H1 (cell line): Measurements from ENCODE around the gene ZNF837. TPM values are rescaled to one million over a fixed set of nuclear protein-coding genes. Genes with fewer than 3 reads are reported as not detected.

Experiments
- CTCF ChIA-PET: fragments of 300-600 bp; sonication (Branson Sonifier 250); formaldehyde crosslinking; loops from one replicate; lab custom pipeline; 2021; ENCODE audit not compliant: partially characterized antibody; lab: Charles Lee
- POLR2A ChIA-PET: fragments of 300-600 bp; sonication (Branson Sonifier 250); formaldehyde crosslinking; loops from one replicate; lab custom pipeline; 2021; ENCODE audit warnings: inconsistent platforms; ENCODE audit not compliant: partially characterized antibody; lab: Charles Lee
- DNase-seq, 2 experiments: peaks; one replicate each; pipeline versions ENCODE4 v3.0.0 to v3.0.0-alpha.2; 2010 to 2022; ENCODE audit warnings: low spot score in 2 of 2, low read depth in 1 of 2, mixed read lengths in 1 of 2
- FAIRE-seq: peaks from 2 replicates; lab custom pipeline; 2011; peaks lifted over from hg19 to GRCh38; lab: Jason Lieb, UNC
- H2AFZ ChIP-seq: 2 replicates; pipeline ENCODE4 v1.8.1; 2012; ENCODE audit warnings: low read length, inconsistent platforms
- H2AK5ac ChIP-seq: 2 replicates; pipeline ENCODE4 v1.6.1; 2013; ENCODE audit warnings: low read depth, low read length
- H2BK120ac ChIP-seq: replicated peaks from 2 replicates; pipeline ENCODE3; 2013; ENCODE audit warnings: low read depth, low read length, inconsistent platforms
- H2BK12ac ChIP-seq: 2 replicates; pipeline ENCODE4 v1.6.1; 2013; ENCODE audit warnings: low read depth, low read length
- H2BK15ac ChIP-seq: 2 replicates; pipeline ENCODE4 v1.6.1; 2013; ENCODE audit warnings: low read length
- H2BK20ac ChIP-seq: 2 replicates; pipeline ENCODE4 v1.6.1; 2013; ENCODE audit warnings: low read length
- H2BK5ac ChIP-seq: 2 replicates; pipeline ENCODE4 v1.6.1; 2013; ENCODE audit warnings: low read depth, low read length
- H3K14ac ChIP-seq: 2 replicates; pipeline ENCODE4 v1.6.1; 2013; ENCODE audit warnings: inconsistent platforms; ENCODE audit not compliant: insufficient read length
- H3K18ac ChIP-seq: 2 replicates; pipeline ENCODE4 v1.6.1; 2013; ENCODE audit warnings: low read length; ENCODE audit errors: extremely low read depth
- H3K23ac ChIP-seq: 2 replicates; pipeline ENCODE4 v1.6.1; 2013; ENCODE audit warnings: inconsistent platforms; ENCODE audit not compliant: insufficient read length
- H3K23me2 ChIP-seq: 2 replicates; pipeline ENCODE4 v1.6.1; 2013; ENCODE audit warnings: low read depth, low read length
- H3K27ac ChIP-seq: 2 replicates; pipeline ENCODE4 v1.6.1; 2011; ENCODE audit warnings: low read depth, low read length, inconsistent platforms
- H3K27me3 ChIP-seq, 4 experiments: replicated peaks in 1 of 4; 1 replicate in 1 of 4; 2 replicates in 3 of 4; pipeline versions ENCODE4 v1.6.1 to v1.8.1; 2011 to 2013; ENCODE audit warnings: low read length in 3 of 4, mild to moderate bottlenecking in 3 of 4, inconsistent platforms in 2 of 4, mixed read lengths in 2 of 4, moderate library complexity in 1 of 4; ENCODE audit not compliant: control insufficient read depth in 3 of 4, insufficient read depth in 3 of 4; ENCODE audit errors: extremely low read depth in 1 of 4
- H3K36me3 ChIP-seq, 4 experiments: 2 replicates each; pipeline versions ENCODE4 v1.6.1 to v1.8.1; 2011 to 2013; ENCODE audit warnings: mild to moderate bottlenecking in 4 of 4, low read length in 3 of 4, moderate library complexity in 2 of 4, control low read depth in 1 of 4, inconsistent platforms in 1 of 4; ENCODE audit not compliant: insufficient read depth in 4 of 4, control insufficient read depth in 2 of 4
- H3K4ac ChIP-seq: replicated peaks from 2 replicates; pipeline ENCODE3; 2013; ENCODE audit warnings: low read length, low read depth, mixed read lengths, inconsistent platforms; ENCODE audit not compliant: insufficient read length
- H3K4me1 ChIP-seq, 4 experiments: replicated peaks in 1 of 4; 1 replicate in 1 of 4; 2 replicates in 3 of 4; pipeline versions ENCODE4 v1.6.1 to v1.8.1; 2011 to 2013; ENCODE audit warnings: low read length in 3 of 4, inconsistent platforms in 2 of 4, mixed read lengths in 1 of 4; ENCODE audit not compliant: insufficient read depth in 4 of 4, control insufficient read depth in 3 of 4
- H3K4me2 ChIP-seq, 2 experiments: 2 replicates each; pipeline versions ENCODE4 v1.6.1 to v1.8.1; 2011 to 2013; ENCODE audit warnings: low read depth in 2 of 2, low read length in 2 of 2, control low read depth in 1 of 2, inconsistent platforms in 1 of 2, mild to moderate bottlenecking in 1 of 2; ENCODE audit not compliant: insufficient read depth in 1 of 2
- H3K4me3 ChIP-seq, 4 experiments: fragments of 200-600, 300-600 bp in 1 of 4; sonication (generic), shearing (Covaris generic), sonication (Bioruptor Twin) in 1 of 4; 2 replicates each; pipeline versions ENCODE4 v1.5.1 to v1.8.1; 2011 to 2016; ENCODE audit warnings: low read length in 4 of 4, low read depth in 3 of 4, control low read depth in 2 of 4, inconsistent platforms in 2 of 4, mild to moderate bottlenecking in 2 of 4, mixed read lengths in 1 of 4, moderate library complexity in 1 of 4; ENCODE audit not compliant: insufficient read depth in 2 of 4; ENCODE audit errors: extremely low read depth in 1 of 4
- H3K56ac ChIP-seq: replicated peaks from 2 replicates; pipeline ENCODE3; 2013; ENCODE audit warnings: low read depth, mild to moderate bottlenecking, mixed read lengths, low read length, inconsistent platforms; ENCODE audit not compliant: insufficient read length
- H3K79me1 ChIP-seq: 2 replicates; pipeline ENCODE4 v1.6.1; 2013; ENCODE audit warnings: low read depth, low read length, control low read depth
- H3K79me2 ChIP-seq, 2 experiments: 2 replicates each; pipeline versions ENCODE4 v1.6.1 to v1.8.1; 2012 to 2013; ENCODE audit warnings: low read length in 2 of 2, mild to moderate bottlenecking in 2 of 2, inconsistent platforms in 1 of 2; ENCODE audit not compliant: insufficient read depth in 2 of 2, control insufficient read depth in 1 of 2
- H3K9ac ChIP-seq, 4 experiments: replicated peaks in 1 of 4; 1 replicate in 1 of 4; 2 replicates in 3 of 4; pipeline versions ENCODE4 v1.6.1 to v1.8.1; 2011 to 2013; ENCODE audit warnings: low read depth in 3 of 4, low read length in 3 of 4, control low read depth in 2 of 4, mild to moderate bottlenecking in 2 of 4, moderate library complexity in 2 of 4, inconsistent platforms in 1 of 4; ENCODE audit errors: extremely low read depth in 1 of 4
- H3K9me3 ChIP-seq, 2 experiments: 2 replicates each; pipeline versions ENCODE4 v1.6.1 to v1.8.1; 2012 to 2013; ENCODE audit warnings: mild to moderate bottlenecking in 2 of 2, moderate library complexity in 2 of 2, control low read depth in 1 of 2, inconsistent platforms in 1 of 2, low read depth in 1 of 2, low read length in 1 of 2, mixed read lengths in 1 of 2; ENCODE audit not compliant: insufficient read depth in 2 of 2
- H4K20me1 ChIP-seq, 2 experiments: replicated peaks in 1 of 2; 2 replicates each; pipeline versions ENCODE3 to v1.8.1; 2011 to 2013; ENCODE audit warnings: inconsistent platforms in 2 of 2, low read length in 2 of 2, mild to moderate bottlenecking in 1 of 2; ENCODE audit not compliant: insufficient read depth in 2 of 2, control insufficient read depth in 1 of 2
- H4K5ac ChIP-seq: 2 replicates; pipeline ENCODE4 v1.6.1; 2013; ENCODE audit warnings: low read length, low read depth, mixed read lengths, inconsistent platforms; ENCODE audit not compliant: insufficient read length
- H4K8ac ChIP-seq: 2 replicates; pipeline ENCODE4 v1.8.0; 2013; ENCODE audit warnings: mild to moderate bottlenecking, moderate library complexity, low read length, inconsistent platforms; ENCODE audit not compliant: insufficient read depth; ENCODE audit errors: extremely low read depth
- H4K91ac ChIP-seq: replicated peaks from 2 replicates; pipeline ENCODE3; 2013; ENCODE audit warnings: low read length, mixed read lengths, inconsistent platforms; ENCODE audit not compliant: insufficient read length
- CBX5 ChIP-seq: fragments of 300-800, 300-1000 bp; sonication (generic); IDR thresholded peaks from 2 replicates; pipeline ENCODE4 v1.7.1; 2016; ENCODE audit warnings: antibody characterized with exemption, low read length, low read depth
- CHD2 ChIP-seq: IDR thresholded peaks from 2 replicates; pipeline ENCODE4 v1.6.1; 2012; ENCODE audit warnings: low read length, improper control_type of control experiment
- SAP30 ChIP-seq: fragments of 300-600 bp; sonication (generic); IDR thresholded peaks from 2 replicates; pipeline ENCODE4 v1.7.1; 2012; ENCODE audit warnings: low read length, moderate library complexity, mild to moderate bottlenecking, inconsistent platforms; ENCODE audit not compliant: insufficient read depth, insufficient replicate concordance
- SIRT6 ChIP-seq: IDR thresholded peaks from one replicate; pipeline ENCODE4 v1.7.1; 2012; ENCODE audit warnings: low read length, inconsistent platforms
- SIX5 ChIP-seq: IDR thresholded peaks from 2 replicates; pipeline ENCODE4 v1.6.1; 2011; ENCODE audit warnings: mild to moderate bottlenecking, low read depth, low read length
- WGBS, 2 experiments: shearing (Covaris generic) in 1 of 2; methylation state at CpG; one replicate each; pipeline versions ENCODE4 v1.1.6 to v1.1.7; 2013 to 2015; ENCODE audit warnings: low lambda C conversion rate in 2 of 2, mixed read lengths in 2 of 2, inconsistent platforms in 1 of 2, low coverage in 1 of 2, missing lambda C conversion rate in 1 of 2; ENCODE audit not compliant: insufficient replicate concordance in 2 of 2, insufficient coverage in 1 of 2, insufficient read length in 1 of 2; ENCODE audit errors: extremely low coverage in 1 of 2, missing lambda C conversion rate in 1 of 2; 5-methylcytosine and 5-hydroxymethylcytosine counted together
- polyA plus RNA-seq, 7 experiments: library from polyadenylated mRNA; depleted of rRNA in 3 of 7; stranded (reverse) in 5 of 7; unstranded in 2 of 7; fragments of >200 nt in 5 of 7; fragments of 200-250 nt in 2 of 7; gene quantifications; 1 replicate in 5 of 7; 2 replicates in 1 of 7; 4 replicates in 1 of 7; pipeline versions ENCODE4 v1.2.1 to v1.2.3, GENCODE V29; 2011 to 2013; ENCODE audit warnings: missing spikeins in 2 of 7, mixed read lengths in 2 of 7
- total RNA-seq: library from RNA; stranded (reverse); fragmentation: NEBNext Ultra II Directional; extraction: Animal tissue kit (Norgen Biotek cat#: 25700); gene quantifications from 2 replicates; pipeline ENCODE4 v1.2.1, GENCODE V29; 2021

The ZNF837 gene
- total and polyA plus RNA-seq, 2 of the 8 experiments (the other 6 are each of a cell fraction or from before 2014, with no cell fraction given): 1.9 to 3.3 TPM

DNA sequence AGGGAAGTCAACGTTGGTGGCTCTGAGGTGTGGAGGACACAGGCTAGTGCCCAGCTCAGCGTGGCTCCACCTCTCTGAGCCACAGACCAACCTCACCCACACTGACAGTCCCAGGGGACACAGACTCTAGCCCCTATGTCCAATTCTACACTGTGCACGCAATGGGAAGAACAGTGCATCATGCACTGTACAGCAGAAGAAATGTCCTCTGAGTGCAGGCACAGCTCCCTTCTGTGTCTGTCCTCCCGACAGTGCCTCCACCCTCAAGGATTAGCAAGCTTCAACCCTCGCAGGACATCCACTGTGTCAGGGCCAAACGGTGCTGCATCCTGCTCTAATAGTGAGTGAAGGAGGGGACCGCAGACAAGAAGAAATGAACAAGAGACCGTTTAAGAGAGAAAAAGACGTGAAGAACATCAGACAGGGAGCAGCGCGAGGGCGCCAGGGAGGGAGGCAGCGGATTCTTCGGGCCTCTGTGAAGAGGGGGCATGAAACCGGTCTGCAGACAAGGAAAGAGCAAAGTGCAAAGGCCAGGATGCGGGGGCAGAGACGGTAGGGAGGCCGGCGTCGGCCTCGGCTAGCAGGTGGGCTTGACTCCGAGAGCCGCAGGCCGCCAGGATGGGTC, 681 bp downstream of the ZNF837 start:
- 0 out of 2 replicates have a peak overlapping the region, but pooled peaks have one; percentile 72 for H3K27ac ChIP-seq

More for the DNA sequence above, 681 bp downstream of the ZNF837 start:
- DNase-seq (no peak), FAIRE-seq (no peak)
- no peak overlapping the region for H2BK20ac ChIP-seq
- H3K79me1 ChIP-seq: no peaks in the 10 kb centered on the region; the same call in 1 of the 2 replicates
- H4K5ac ChIP-seq: peak overlapping the region; percentile 3
- no peaks in the 10 kb centered on the region for H3K9me3 ChIP-seq
- no peaks in the 10 kb centered on the region; a peak in 1 of 4 replicates for H3K79me2 ChIP-seq
- H2AK5ac ChIP-seq: no peak overlapping the region
- peak overlapping the region; percentile 56 to 77 (median 64) for H3K4me3 ChIP-seq
- H3K14ac ChIP-seq: no peak overlapping the region
- no peaks in the 10 kb centered on the region for H3K27me3 ChIP-seq
- H3K23ac ChIP-seq: no peak overlapping the region
- peak overlapping the region; percentile 15 for H4K91ac ChIP-seq
- no peak overlapping the region for H2BK5ac ChIP-seq
- ChIA-PET POLR2A (interaction anchor here (0.6 to 8.5 kb wide), 7 partner anchors 8 to 164 kb away, joined by 3 to 94 read pairs (median 5); partner anchors contain the start of genes TRIM28, ZNF497 and ZNF544), CTCF (interaction anchor here (1.0 to 1.7 kb wide), 4 partner anchors 9 to 18 kb away, joined by 4 to 6 read pairs (median 4); partner anchors contain the start of gene ZNF497)
- H2AFZ ChIP-seq: peak overlapping the region; percentile 78; the same call in 1 of the 2 replicates
- H3K4me1 ChIP-seq: peaks cover 0 to 4% (median 2%) of the 10 kb centered on the region in 4 experiments; a peak in 2 of 7 replicates
- H3K4me2 ChIP-seq: peak overlapping the region; percentile 91 to 98
- WGBS, 2 experiments: 12% methylated on average over 24 of the region's 24 CpGs; no CpG with 5 or more reads in 1 of the 2 experiments
- H4K8ac ChIP-seq: peak overlapping the region; percentile 86
- peak overlapping the region; percentile 33 for H3K56ac ChIP-seq
- H2BK15ac ChIP-seq: no peak overlapping the region
- no peak overlapping the region for H2BK12ac ChIP-seq
- TF ChIP-seq CBX5 (no peak), CHD2 (no peak), SIRT6 (no peak), SIX5 (no peak), SAP30 (peak; percentile 44)
- peaks cover 7% of the 10 kb centered on the region for H3K23me2 ChIP-seq
- peaks cover 0 to 5% of the 10 kb centered on the region in 2 experiments for H4K20me1 ChIP-seq
- no peak overlapping the region for H2BK120ac ChIP-seq
- no peaks in the 10 kb centered on the region for H3K36me3 ChIP-seq
- H3K18ac ChIP-seq: peak overlapping the region; percentile 55; the same call in 1 of the 2 replicates
- H3K9ac ChIP-seq: peak overlapping the region; percentile 72 to 86 (median 80)
- H3K4ac ChIP-seq: peak overlapping the region; percentile 21
